GM12891 (cell line): Measurements from ENCODE around the gene ANO7.

Source experiments
- POLR2AphosphoS5 ChIP-seq: IDR thresholded peaks from 2 replicates; pipeline ENCODE4 v1.6.1; 2011; ENCODE audit warnings: low read depth, low read length, control low read depth
- TAF1 ChIP-seq: IDR thresholded peaks from 2 replicates; pipeline ENCODE4 v1.6.1; 2011; ENCODE audit warnings: low read depth, low read length, control low read depth

DNA sequence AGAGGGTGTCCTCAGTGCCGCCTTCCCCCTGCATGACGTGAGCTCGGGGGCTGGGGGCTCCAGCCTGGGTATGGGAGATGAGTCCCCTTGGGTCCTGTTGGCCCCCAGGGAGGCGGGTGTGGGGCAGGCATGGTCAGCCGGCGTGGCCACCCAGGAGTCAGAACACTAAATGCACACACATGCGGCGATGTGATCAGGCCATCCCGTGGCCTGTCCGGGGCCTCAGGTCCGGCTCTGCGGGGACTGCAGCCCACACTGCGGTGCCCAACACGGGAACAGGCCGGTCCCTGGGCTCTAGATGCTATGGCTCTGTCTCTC is 13.8 kb downstream of the ANO7 start:
- TF ChIP-seq TAF1 (no peak), POLR2AphosphoS5 (no peak)
